ENCODE data around the gene GARNL3. TPM values are rescaled to one million over a fixed set of nuclear protein-coding genes. Genes with fewer than 3 reads are reported as not detected.
A peak's percentile ranks its signal among the peaks of the same experiment; 100 is the strongest.

Gene GARNL3
- 4.9 and 6.1 TPM in 2 replicates for total RNA-seq (2022)
- percentile 45 among the genes with signal in this experiment for Bru-seq, nascent RNA
- percentile 27 among the genes with signal in this experiment for BruChase-seq, experiment 1, labeled RNA remaining after a 6-hour chase
- percentile 44 among the genes with signal in this experiment for BruChase-seq, experiment 2, labeled RNA remaining after a 2-hour chase
- long read RNA-seq, partial matches to known transcripts, result 0 of 1 reads
- long read RNA-seq, other reads (novel, unspliced or antisense), result 1 of 1 reads

DNA sequence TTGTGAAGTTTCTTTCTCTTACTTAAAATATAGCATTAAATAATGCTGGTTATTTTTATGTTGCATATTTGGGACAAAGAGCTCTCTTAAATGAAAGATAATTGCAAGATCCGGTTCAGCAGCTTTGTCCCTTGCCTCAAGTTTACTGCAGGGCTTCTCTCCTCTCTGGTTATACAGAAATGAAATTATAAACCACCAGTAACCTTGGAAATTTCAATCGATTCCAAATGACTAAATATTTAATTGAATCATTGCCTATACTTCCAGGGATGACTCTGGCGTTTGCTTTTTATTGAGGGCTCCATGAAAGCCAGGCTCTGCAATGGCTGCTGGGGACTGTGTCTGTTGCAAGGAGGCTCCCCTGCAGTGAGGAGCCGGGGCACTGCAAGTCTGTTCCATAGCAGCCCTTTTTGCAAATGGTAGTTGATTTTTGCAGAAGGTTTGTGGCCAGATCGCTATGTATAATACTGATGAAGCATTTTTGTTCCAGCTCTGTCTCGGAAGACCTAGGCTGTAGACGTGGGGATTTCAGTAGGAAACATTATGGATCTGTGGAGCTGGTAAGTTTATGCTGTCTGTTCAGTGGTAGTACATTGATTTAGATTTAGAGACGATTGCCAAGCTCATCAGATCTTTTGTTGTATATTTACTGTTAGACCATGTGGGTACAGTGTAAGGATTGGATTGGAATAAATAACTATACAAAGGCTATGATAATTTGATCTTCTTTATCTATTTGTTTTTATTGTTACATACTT is at the start of gene GARNL3:
Gene GARNL3, plus strand, starts transcription at position 313 of the 758 bp plus-strand sequence. Its CDS starts 104 bp downstream, at position 417.
- intact Hi-C loops (cut with micrococcal nuclease), result no loop called here
- no peak for DNase-seq (ENCODE audit: unreplicated experiment)
- H3K4me3 Mint-ChIP-seq (ENCODE audit: unreplicated experiment), result no peak within 1 kb of the TSS
- H3K27me3 Mint-ChIP-seq (ENCODE audit: insufficient read depth, unreplicated experiment), result no peaks in the 10 kb centered on the region
- H3K27ac Mint-ChIP-seq (ENCODE audit: low read depth, unreplicated experiment), result no peak within 1 kb of the TSS
- no peaks in the 10 kb centered on the region for H3K9me3 Mint-ChIP-seq (ENCODE audit: unreplicated experiment)
- TF ChIP-seq, protein P1, sequence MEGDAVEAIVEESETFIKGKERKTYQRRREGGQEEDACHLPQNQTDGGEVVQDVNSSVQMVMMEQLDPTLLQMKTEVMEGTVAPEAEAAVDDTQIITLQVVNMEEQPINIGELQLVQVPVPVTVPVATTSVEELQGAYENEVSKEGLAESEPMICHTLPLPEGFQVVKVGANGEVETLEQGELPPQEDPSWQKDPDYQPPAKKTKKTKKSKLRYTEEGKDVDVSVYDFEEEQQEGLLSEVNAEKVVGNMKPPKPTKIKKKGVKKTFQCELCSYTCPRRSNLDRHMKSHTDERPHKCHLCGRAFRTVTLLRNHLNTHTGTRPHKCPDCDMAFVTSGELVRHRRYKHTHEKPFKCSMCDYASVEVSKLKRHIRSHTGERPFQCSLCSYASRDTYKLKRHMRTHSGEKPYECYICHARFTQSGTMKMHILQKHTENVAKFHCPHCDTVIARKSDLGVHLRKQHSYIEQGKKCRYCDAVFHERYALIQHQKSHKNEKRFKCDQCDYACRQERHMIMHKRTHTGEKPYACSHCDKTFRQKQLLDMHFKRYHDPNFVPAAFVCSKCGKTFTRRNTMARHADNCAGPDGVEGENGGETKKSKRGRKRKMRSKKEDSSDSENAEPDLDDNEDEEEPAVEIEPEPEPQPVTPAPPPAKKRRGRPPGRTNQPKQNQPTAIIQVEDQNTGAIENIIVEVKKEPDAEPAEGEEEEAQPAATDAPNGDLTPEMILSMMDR (IDR thresholded peaks at IDR 0.05; ENCODE audit: unreplicated experiment), result no peak
- H3K4me1 Mint-ChIP-seq (ENCODE audit: insufficient read depth, unreplicated experiment), result no peaks in the 10 kb centered on the region
- ChIA-PET CTCF (interaction anchor here (0.6 kb wide), 2 partner anchors 323 to 1345 kb away, joined by 3 read pairs; no protein-coding TSS in a partner anchor), POLR2A (interaction anchor here (0.5 to 1.3 kb wide), 4 partner anchors 9 to 186 kb away, joined by 3 to 4 read pairs (median 4); no protein-coding TSS in a partner anchor)
- H3K36me3 Mint-ChIP-seq (ENCODE audit: insufficient read depth, unreplicated experiment), result no peaks in the 10 kb centered on the region
- no TSS peak for BruUV-seq (replicated peaks)

GRCh38 chr9:127215268-127216209 is 49.0 kb upstream of the GARNL3 start:
- Mint-ChIP-seq H3K4me3 (ENCODE audit: unreplicated experiment) (no peak overlapping the region), H3K9me3 (ENCODE audit: unreplicated experiment) (no peaks in the 10 kb centered on the region), H3K27me3 (ENCODE audit: insufficient read depth, unreplicated experiment) (peaks cover 9% of the 10 kb centered on the region), H3K4me1 (ENCODE audit: insufficient read depth, unreplicated experiment) (peaks cover 6% of the 10 kb centered on the region), H3K36me3 (ENCODE audit: insufficient read depth, unreplicated experiment) (no peaks in the 10 kb centered on the region), H3K27ac (ENCODE audit: low read depth, unreplicated experiment) (peak overlapping the region; percentile 12)
- intact Hi-C loops (cut with micrococcal nuclease), result loop anchor here (2.0 to 10.0 kb wide), 3 partner anchors 181 to 709 kb away; partner anchors contain the start of gene SLC2A8
- ChIA-PET CTCF (interaction anchor here (0.5 to 2.8 kb wide), 18 partner anchors 9 to 282 kb away, joined by 3 to 15 read pairs (median 4); partner anchors contain the start of genes LRSAM1, RPL12 and SLC2A8), POLR2A (interaction anchor here (1.0 to 2.0 kb wide), 4 partner anchors 9 to 232 kb away, joined by 4 to 8 read pairs (median 4); partner anchors contain the start of gene SLC2A8)
- TF ChIP-seq, protein P1 (IDR thresholded peaks at IDR 0.05; ENCODE audit: unreplicated experiment), result no peak
- no TSS peak for BruUV-seq (replicated peaks)
- no peak for DNase-seq (ENCODE audit: unreplicated experiment)

DNA sequence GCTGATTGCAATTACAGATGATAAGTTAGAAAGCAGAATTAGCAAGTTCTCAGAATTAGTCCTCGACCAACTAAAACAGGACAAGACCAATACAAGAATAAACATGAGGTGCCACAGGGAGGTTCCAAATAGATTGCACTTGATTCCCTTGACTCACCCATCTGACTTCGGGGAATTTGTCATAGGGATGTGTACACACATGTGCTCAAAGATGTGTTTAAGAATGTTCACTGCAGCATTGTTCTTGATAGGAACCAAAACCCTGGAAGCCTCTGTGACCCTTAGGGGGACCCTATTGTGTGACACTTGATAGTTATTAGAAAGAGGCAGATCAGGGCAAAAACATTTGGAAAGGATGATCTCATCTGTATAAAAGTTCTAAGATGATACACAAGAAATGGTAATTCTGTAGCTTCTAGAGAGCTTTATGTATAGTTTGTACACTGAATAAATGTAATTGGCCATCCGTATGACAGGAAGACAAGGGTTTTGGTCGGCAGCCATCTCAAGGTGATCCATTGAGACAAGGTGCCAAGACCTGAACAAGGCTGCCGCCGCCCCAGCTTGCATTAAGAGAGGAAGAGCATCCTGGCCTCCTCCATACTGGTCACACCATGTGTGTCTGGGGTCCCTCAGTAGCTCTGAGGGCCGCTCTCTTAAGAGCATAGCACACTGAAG is 48.2 kb upstream of the GARNL3 start:
- H3K4me1 Mint-ChIP-seq (ENCODE audit: insufficient read depth, unreplicated experiment), result peaks cover 6% of the 10 kb centered on the region
- peak overlapping the region; percentile 12 for H3K27ac Mint-ChIP-seq (ENCODE audit: low read depth, unreplicated experiment)
- no TSS peak for BruUV-seq (replicated peaks)
- H3K36me3 Mint-ChIP-seq (ENCODE audit: insufficient read depth, unreplicated experiment), result no peaks in the 10 kb centered on the region
- ChIA-PET CTCF (interaction anchor here (0.9 to 2.8 kb wide), 4 partner anchors 14 to 251 kb away, joined by 3 to 15 read pairs (median 8); no protein-coding TSS in a partner anchor), POLR2A (interaction anchor here (1.2 kb wide), 1 partner anchor 8 kb away, joined by 4 read pairs; no protein-coding TSS in a partner anchor)
- intact Hi-C loops (cut with micrococcal nuclease), result loop anchor here (10.0 kb wide), 2 partner anchors 228 to 708 kb away; no protein-coding TSS in a partner anchor
- H3K27me3 Mint-ChIP-seq (ENCODE audit: insufficient read depth, unreplicated experiment), result peaks cover 5% of the 10 kb centered on the region
- H3K9me3 Mint-ChIP-seq (ENCODE audit: unreplicated experiment), result no peaks in the 10 kb centered on the region
- H3K4me3 Mint-ChIP-seq (ENCODE audit: unreplicated experiment), result no peak overlapping the region
- DNase-seq (ENCODE audit: unreplicated experiment), result no peak
- TF ChIP-seq, protein P1 (IDR thresholded peaks at IDR 0.05; ENCODE audit: unreplicated experiment), result no peak

Measured in MCF 10A (cell line).